ENCODE measurements around the gene PAK1.

GRCh38 chr11:77446911-77447629 lies 26.8 kb downstream of the PAK1 start:
- TF ChIP-seq MTA2 (IDR thresholded peaks at IDR 0.05; ENCODE audit: low read depth): no peak
- TF ChIP-seq HOMEZ (CRISPR knock-in tag; IDR thresholded peaks at IDR 0.05): no peak
- TF ChIP-seq YBX1 (IDR thresholded peaks at IDR 0.05): no peak
- no peak for TF ChIP-seq ZNF830 (CRISPR knock-in tag; IDR thresholded peaks at IDR 0.05)
- no peak for TF ChIP-seq RAD51 (IDR thresholded peaks at IDR 0.05; ENCODE audit: borderline replicate concordance, low read depth)
- TF ChIP-seq CREM (IDR thresholded peaks at IDR 0.05; ENCODE audit: low read depth): no peak
- TF ChIP-seq, protein P1, sequence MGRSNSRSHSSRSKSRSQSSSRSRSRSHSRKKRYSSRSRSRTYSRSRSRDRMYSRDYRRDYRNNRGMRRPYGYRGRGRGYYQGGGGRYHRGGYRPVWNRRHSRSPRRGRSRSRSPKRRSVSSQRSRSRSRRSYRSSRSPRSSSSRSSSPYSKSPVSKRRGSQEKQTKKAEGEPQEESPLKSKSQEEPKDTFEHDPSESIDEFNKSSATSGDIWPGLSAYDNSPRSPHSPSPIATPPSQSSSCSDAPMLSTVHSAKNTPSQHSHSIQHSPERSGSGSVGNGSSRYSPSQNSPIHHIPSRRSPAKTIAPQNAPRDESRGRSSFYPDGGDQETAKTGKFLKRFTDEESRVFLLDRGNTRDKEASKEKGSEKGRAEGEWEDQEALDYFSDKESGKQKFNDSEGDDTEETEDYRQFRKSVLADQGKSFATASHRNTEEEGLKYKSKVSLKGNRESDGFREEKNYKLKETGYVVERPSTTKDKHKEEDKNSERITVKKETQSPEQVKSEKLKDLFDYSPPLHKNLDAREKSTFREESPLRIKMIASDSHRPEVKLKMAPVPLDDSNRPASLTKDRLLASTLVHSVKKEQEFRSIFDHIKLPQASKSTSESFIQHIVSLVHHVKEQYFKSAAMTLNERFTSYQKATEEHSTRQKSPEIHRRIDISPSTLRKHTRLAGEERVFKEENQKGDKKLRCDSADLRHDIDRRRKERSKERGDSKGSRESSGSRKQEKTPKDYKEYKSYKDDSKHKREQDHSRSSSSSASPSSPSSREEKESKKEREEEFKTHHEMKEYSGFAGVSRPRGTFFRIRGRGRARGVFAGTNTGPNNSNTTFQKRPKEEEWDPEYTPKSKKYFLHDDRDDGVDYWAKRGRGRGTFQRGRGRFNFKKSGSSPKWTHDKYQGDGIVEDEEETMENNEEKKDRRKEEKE (IDR thresholded peaks at IDR 0.05; ENCODE audit: borderline replicate concordance in 1 of 2, control insufficient read depth in 1 of 2, low read depth in 2 of 2, low read length in 1 of 2): no peak
- no peak for TF ChIP-seq MTA1 (IDR thresholded peaks at IDR 0.05; ENCODE audit: borderline replicate concordance)
